GM12872 (cell line): ENCODE data around the gene PTPRN2.

Experiments
- CTCF ChIP-seq: IDR thresholded peaks from 3 replicates; pipeline ENCODE4 v1.5.1; 2011; ENCODE audit warnings: low read depth, mild to moderate bottlenecking, low read length, moderate library complexity; ENCODE audit not compliant: insufficient read depth

Gene PTPRN2

GRCh38 chr7:158204453-158204852 is 383.2 kb downstream of the PTPRN2 start:
- no peak for TF ChIP-seq CTCF

- TF ChIP-seq CTCF, result no peak
Measured at GRCh38 chr7:158194365-158194900, 393.2 kb downstream of the PTPRN2 start.

GRCh38 chr7:158193446-158193845 is 394.2 kb downstream of the PTPRN2 start:
- TF ChIP-seq CTCF, result no peak

GRCh38 chr7:158192956-158193355 is 394.7 kb downstream of the PTPRN2 start:
- no peak for TF ChIP-seq CTCF

- TF ChIP-seq CTCF, result no peak
Measured at GRCh38 chr7:158192184-158192835, 395.3 kb downstream of the PTPRN2 start.

- no peak for TF ChIP-seq CTCF
Measured at GRCh38 chr7:158191671-158192070, 396.0 kb downstream of the PTPRN2 start.

GRCh38 chr7:158190756-158191155 is 396.9 kb downstream of the PTPRN2 start:
- TF ChIP-seq CTCF, result no peak
